Mucosa of rectum (tissue), 2 donors: ENCODE results near the gene SIPA1L3.

Source experiments
- H3K27ac ChIP-seq, 2 donors: one replicate each; pipeline ENCODE4 v1.7.0; 2013; ENCODE audit warnings: inconsistent platforms in 2 of 2, low read depth in 2 of 2, low read length in 2 of 2
- H3K27me3 ChIP-seq, 2 donors: one replicate each; pipeline ENCODE4 v1.7.0; 2013; ENCODE audit warnings: low read length in 2 of 2; ENCODE audit not compliant: control insufficient read depth in 2 of 2, insufficient read depth in 2 of 2
- H3K36me3 ChIP-seq, 2 donors: one replicate each; pipeline ENCODE4 v1.7.0; 2013; ENCODE audit warnings: low read length in 2 of 2; ENCODE audit not compliant: control insufficient read depth in 2 of 2, insufficient read depth in 2 of 2
- H3K4me1 ChIP-seq, 2 donors: one replicate each; pipeline ENCODE4 v1.7.0; 2013; ENCODE audit warnings: low read length in 2 of 2, mild to moderate bottlenecking in 1 of 2; ENCODE audit not compliant: control insufficient read depth in 2 of 2, insufficient read depth in 2 of 2
- H3K4me3 ChIP-seq, 2 donors: one replicate each; pipeline ENCODE4 v1.7.0; 2013; ENCODE audit warnings: low read length in 2 of 2
- H3K9ac ChIP-seq, 2 donors: one replicate each; pipeline ENCODE4 v1.7.0; 2013; ENCODE audit warnings: low read length in 2 of 2, low read depth in 1 of 2, mild to moderate bottlenecking in 1 of 2
- H3K9me3 ChIP-seq, 2 donors: one replicate each; pipeline ENCODE4 v1.7.0; 2013; ENCODE audit warnings: low read length in 2 of 2; ENCODE audit not compliant: control insufficient read depth in 2 of 2
- donor health status: healthy.
- donor health status: Normal muscosa, but diverticular disease.

Gene SIPA1L3

DNA sequence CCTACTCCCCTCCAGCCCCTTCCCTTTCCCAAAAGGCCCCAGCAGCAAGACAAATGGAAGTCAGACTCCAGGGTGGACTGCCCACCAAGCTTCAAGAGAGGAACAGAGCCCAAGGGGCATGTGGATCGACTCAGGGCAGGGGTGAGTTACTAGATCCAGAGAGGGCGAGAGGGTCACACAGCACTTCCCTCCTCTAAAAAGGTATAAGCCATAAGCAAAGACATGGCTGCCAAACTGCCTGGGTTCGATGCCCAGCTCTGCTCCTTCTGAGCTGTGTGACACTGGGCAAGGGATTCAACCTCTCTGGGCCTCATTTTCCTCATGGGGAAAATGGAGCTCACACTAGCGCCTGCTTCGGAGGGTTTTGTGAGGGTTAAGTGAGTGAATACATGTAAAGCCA, 345.4 kb downstream of the SIPA1L3 start:
- peak overlapping the region; percentile 78 to 82 for H3K27ac ChIP-seq
- H3K36me3 ChIP-seq = no peaks in the 10 kb centered on the region
- H3K9ac ChIP-seq = peak overlapping the region; percentile 49 to 54
- no peaks in the 10 kb centered on the region for H3K9me3 ChIP-seq
- H3K4me1 ChIP-seq = peaks cover 19 to 26% of the 10 kb centered on the region in 2 donors
- peaks cover 0 to 2% of the 10 kb centered on the region in 2 donors for H3K27me3 ChIP-seq
- peak overlapping the region; percentile 5 to 19 for H3K4me3 ChIP-seq

DNA sequence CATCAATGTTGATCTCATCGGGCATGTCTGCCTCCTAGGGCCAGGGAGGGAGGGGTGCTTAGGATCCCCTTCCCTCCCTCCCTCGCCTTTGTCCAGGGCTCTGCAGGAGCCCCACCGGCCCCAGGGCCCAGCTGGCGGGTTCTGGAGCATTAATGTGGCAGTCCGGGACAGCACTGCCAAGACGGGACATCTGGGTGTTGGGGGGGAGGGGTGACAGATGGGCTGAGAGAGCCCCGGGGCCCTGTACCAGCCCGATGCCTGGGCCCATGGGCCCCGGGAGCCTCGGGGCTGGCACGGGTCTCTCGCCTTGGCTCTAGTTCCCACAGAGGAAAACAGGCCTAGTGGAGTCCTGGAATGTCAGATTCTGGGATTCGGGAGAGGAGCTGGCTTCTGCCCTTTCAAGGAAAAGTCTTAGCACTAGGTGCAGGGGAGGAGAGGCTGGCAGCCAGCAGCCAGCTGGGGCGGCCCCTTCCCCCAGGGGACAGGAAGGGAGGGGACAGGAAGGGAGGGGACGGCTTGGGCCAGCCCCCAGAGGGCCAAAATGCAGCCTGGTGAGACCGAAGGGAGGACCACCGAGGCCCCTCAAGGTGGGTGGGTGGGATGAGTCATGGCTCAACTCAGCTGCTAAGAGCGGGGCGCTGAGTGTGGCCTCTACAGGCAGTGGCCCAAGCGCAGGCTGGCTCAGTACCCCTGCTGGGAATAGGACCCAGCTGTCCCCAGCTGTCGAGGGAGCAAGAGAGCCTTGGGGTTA, 346.1 kb downstream of the SIPA1L3 start:
- Histone ChIP-seq H3K4me3 (peak overlapping the region in 1 of 2 donors; percentile 5), H3K27me3 (peaks cover 0 to 2% of the 10 kb centered on the region in 2 donors), H3K9me3 (no peaks in the 10 kb centered on the region), H3K9ac (peak overlapping the region; percentile 14 to 49), H3K4me1 (peaks cover 19 to 26% of the 10 kb centered on the region in 2 donors), H3K36me3 (no peaks in the 10 kb centered on the region), H3K27ac (peak overlapping the region; percentile 78 to 82)

DNA sequence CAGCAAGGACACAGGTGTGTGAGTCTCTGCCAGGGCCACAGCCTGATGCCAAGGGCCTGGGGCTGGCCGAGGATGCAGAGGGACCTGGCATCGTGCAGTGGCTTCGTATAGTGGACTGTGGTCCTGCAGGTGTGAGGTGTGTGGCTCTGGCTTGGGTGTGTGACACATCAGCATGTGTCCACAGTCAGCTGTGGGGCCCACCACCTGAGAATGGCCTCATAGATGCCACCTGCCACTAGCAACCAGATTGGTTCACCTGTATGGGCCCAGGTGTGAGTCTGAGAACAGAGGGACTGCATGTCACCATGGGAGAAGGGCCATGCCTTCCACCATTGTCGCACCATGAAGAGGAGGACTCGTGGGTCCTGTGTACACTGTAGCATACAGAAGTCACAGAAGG, 346.8 kb downstream of the SIPA1L3 start:
- Histone ChIP-seq H3K9me3 (no peaks in the 10 kb centered on the region), H3K27me3 (peaks cover 0 to 2% of the 10 kb centered on the region in 2 donors), H3K4me3 (no peak overlapping the region), H3K4me1 (peaks cover 19 to 26% of the 10 kb centered on the region in 2 donors), H3K27ac (peak overlapping the region; percentile 78 to 82), H3K9ac (peak overlapping the region; percentile 14 to 49), H3K36me3 (no peaks in the 10 kb centered on the region)

DNA sequence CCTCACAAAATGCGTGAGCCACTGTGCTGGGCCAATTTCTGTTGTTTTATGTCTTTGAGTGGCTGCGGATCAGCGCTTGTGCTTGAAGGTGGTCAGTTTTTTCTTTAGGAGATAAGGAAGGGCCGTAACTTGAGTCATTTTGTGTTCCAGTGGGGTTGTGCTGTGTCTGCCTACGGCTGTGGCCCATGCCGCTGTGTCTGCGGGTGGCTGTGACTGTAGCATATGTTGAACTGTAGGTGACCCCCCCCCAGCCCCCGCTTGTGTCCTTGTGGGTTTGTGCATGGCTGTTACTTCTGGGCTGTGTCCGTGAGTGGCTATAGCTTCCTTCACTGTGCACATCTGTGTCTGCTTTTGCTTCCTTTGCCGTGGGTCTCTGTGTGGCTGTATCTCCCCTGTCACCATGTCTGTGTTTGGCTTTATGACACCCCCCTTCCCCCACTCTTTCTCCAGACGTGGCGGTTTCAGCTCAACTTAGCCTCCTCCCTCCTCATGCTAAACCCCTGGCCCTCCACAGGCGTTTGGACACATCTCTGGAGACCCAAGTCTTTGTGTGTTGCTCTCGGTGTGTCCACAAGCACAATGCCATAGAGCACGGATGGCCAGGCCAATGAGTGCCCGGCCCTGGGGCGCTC, 348.5 kb downstream of the SIPA1L3 start:
- H3K36me3 ChIP-seq = no peaks in the 10 kb centered on the region
- peaks cover 15 to 23% of the 10 kb centered on the region in 2 donors for H3K4me1 ChIP-seq
- no peaks in the 10 kb centered on the region for H3K9me3 ChIP-seq
- peaks cover 0 to 2% of the 10 kb centered on the region in 2 donors for H3K27me3 ChIP-seq
- peak overlapping the region; percentile 55 to 66 for H3K4me3 ChIP-seq
- peak overlapping the region in 1 of 2 donors; percentile 26 for H3K9ac ChIP-seq
- H3K27ac ChIP-seq = peak overlapping the region; percentile 41 to 68
